Dermis microvascular lymphatic vessel endothelial cell (primary cell): ENCODE data around the gene TAF10. TPM values are rescaled to one million over a fixed set of nuclear protein-coding genes. Genes with fewer than 3 reads are reported as not detected.
A peak's percentile ranks its signal among the peaks of the same experiment; 100 is the strongest.

Source experiments
- DNase-seq, 2 donors: peaks; one replicate each; pipeline versions ENCODE4 v3.0.0 to v3.0.0-alpha.2; 2010; ENCODE audit warnings: low read depth in 2 of 2
- total RNA-seq: library from RNA; depleted of rRNA; stranded (reverse); fragments of >200 nt; gene quantifications from 2 replicates; pipeline ENCODE4 v1.2.1, GENCODE V29; 2014

TAF10 gene
- total RNA-seq, 1 donor from 2014 or later = 25.2 TPM

DNA sequence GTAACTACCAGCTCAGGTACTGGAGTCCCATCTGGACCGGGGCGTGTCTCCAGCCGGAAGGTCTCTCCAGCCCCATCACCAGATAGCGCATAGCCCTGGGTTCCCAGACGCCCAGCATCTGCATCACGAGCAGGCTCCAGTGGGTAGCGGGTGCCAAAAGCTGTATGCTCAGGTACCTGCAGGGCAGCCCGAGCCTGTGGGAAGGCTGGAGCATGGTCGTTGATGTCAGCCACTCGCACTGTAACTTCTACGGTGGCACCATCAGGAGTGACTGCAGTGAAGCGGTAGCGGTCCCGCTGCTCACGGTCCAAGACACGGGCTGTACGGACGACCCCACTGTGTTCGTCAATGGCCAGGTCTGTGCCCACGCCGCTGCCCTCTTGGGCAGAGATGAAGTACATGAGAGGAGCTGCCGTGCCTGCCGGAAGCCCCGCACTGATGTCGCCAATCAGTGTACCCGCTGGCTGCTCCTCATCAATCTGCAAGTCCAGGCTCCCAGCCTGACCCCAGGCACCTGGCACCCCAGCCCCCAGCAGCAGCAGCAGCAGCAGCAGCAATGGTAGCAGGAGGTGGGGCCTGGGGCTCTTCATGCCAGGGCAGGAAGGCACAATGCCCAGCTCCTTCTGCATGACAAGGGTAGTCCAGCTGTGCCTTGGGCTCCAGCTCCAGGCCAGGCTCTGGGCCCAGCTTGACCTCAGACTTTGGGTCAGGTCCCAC is 29.1 kb upstream of the TAF10 start:
- DNase-seq = no peak

- no peak for DNase-seq
Observed at GRCh38 chr11:6640036-6640984, 28.3 kb upstream of the TAF10 start.

DNA sequence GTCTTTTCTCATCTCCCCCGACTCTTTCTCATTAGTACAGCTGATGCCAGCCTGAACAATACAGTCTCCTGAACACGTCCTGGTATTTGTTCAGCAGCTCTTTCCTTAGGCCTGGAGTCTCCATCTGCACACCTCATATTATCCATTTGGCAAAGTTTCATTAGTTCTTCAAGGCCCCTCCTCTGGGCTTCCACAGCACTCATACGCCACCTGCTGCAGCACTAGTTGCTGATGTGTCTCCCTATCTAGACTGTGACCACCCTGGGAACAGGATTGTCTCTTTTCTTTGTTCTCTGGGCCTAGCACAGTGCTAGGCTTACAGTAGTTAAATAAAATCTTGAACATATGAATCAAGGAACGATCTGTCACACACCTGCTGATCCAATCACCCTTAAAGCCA is 26.4 kb upstream of the TAF10 start:
- no peak for DNase-seq

- DNase-seq = no peak
Observed at GRCh38 chr11:6637871-6638270, 25.9 kb upstream of the TAF10 start.

- DNase-seq = no peak
Observed at GRCh38 chr11:6636480-6636879, 24.5 kb upstream of the TAF10 start.

DNA sequence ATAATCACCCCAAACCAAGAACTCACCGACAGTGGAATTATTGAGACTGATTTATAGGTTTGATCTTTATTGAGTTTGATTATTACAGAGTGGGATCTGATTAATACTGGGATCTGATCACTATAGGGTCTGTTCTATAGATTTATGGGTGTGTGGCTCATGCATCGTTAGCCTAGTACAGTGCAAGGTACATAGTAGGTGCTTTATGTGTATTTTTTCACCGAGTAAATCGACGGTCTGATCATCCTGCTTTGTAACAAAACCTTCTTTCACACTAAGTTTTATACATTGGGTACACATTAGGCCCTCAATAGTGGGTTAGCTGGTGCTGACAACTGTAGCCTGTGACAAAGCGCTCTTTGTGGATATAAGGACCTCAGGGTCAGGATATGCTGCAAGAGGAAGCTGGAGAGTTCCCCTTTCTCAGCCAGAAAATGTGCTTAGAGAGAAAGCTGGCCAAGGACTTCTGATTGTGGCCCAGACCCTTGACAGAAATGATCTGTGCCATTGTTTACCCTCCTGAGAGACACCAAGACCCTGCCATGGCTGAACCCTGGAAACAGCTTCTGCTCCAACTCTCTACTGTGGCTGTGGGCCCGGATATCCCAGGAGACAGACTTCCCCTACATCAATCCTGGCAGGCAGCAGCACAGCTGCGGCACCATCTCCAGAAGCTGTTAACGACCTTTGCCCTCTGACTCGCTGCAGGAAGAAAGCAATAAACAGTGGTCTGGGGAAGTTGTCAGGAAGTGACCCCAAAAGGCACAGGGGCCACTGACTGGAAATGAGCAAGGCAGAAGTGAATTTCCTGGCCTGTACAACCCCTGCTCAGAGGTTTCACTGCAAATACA is 23.3 kb upstream of the TAF10 start:
- peak; percentile 83 to 95 for DNase-seq

DNA sequence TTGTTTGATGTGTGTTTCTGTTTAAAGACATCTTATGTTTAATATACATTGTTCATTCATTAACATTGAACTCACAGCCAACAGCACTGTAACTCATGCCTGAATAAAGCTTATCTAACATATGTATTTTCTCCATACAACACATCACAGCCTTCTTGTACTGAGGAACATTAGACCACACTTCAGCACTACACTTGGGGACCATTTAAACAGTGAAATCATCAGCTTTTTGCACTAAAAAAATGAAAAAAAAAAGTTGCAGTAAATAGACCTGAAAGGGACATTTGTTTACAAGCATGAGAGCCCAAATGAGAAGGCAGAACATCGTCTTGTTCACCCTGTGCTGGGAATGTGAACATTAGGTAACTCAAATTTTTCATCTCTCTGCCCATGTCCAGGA is 22.5 kb upstream of the TAF10 start:
- no peak for DNase-seq

DNA sequence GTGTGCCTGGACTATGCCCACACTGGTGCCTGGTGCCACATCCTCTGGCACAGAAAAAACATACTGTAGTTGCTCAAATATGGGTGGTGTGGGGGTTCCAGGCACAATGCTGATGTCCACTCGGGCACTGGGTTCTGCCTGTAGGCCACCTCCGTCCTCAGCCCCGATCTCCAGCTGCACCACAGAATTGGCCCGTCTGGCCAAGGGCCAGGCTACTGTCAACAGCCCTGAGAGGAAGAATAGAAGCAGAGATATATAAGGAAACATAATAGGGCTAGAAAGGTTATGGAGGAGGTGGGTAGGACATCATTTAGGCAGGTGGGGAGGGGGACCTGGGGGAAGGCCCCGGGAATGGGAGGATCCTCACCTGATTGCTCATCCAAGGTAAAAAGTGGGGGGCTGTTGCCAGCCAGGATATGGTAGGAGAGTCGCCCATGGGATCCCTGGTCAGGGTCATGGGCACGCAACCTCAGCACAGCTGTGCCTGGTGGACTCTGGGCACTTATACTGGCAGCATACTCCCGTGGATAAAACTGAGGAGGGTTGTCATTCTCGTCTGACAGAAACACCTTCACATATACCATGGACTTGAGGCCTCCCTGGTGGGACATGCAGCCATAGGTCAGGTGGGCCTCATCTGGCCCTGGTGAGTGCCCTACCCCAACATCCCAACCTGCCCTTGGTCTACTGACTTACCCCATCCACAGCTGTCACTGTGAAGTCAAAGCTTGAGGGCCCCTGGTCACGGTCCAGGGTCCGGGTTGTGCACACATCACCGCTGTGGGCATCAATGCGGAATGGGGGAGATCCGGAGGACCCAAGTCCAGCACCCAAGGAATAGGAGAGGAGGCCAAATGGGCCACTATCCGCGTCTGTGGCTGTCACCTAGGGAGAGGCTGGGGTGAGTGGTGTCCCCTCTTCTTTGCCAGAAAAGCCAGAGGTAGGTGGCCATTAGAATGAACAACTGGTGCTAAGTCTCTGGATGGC is 21.7 kb upstream of the TAF10 start:
- no peak for DNase-seq

GRCh38 chr11:6632116-6633073 is 20.4 kb upstream of the TAF10 start:
- no peak for DNase-seq

DNA sequence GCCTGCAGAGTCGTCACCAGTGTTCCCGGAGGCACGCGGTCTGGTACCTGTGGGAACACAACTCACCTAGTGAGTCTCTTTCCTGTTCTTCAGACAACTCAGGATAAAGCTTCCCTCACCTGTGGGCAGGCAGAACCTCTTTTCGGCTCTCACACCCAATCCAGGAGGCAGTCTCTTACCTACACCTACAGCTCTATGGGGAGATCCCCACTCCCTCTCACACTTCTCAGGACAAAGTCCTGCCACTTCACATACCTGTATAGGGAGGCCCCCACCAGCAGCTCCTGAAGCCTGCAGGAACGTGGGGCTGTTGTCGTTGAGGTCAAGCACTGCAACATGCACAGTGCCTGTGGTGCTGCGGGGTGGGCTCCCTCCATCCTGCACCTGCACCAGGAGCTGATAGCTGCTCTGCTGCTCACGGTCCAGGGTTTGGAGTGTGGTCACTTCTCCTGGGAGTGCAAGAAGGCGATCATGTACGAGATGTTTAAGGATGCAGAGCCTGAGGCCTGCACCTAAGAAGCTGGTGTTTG is 19.4 kb upstream of the TAF10 start:
- DNase-seq = no peak

DNA sequence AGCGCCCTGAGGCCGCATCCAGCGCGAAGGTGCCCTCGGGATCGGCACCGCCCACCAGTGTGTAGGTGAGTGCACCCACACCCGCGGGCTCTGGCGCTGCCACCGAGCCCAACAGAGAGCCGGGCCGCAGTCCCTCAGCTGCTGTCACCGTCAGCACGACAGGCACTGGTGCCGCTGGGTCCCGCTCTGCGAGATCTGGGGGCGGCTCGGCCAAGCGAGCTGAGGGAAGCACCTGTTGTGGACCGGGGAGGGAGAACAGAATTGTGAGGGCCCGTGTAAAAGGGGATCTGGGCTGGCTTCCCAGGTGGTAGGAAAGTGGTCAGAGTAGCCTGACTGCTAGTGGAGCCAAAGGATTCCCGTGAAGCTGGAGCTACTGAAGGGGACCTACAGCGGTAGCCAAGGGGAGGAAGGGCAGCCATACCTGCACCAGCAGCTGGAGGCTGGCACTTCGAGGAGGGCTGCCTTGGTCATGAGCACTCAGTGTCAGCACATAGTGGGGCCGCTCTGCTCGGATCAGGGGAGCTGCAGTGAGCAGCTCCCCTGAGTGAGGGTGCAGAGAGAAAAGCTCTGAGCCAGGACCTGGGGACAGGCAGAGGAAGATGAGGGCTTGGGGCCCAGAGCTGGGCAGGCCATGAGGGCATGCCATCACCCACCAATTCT is 18.7 kb upstream of the TAF10 start:
- no peak for DNase-seq

DNA sequence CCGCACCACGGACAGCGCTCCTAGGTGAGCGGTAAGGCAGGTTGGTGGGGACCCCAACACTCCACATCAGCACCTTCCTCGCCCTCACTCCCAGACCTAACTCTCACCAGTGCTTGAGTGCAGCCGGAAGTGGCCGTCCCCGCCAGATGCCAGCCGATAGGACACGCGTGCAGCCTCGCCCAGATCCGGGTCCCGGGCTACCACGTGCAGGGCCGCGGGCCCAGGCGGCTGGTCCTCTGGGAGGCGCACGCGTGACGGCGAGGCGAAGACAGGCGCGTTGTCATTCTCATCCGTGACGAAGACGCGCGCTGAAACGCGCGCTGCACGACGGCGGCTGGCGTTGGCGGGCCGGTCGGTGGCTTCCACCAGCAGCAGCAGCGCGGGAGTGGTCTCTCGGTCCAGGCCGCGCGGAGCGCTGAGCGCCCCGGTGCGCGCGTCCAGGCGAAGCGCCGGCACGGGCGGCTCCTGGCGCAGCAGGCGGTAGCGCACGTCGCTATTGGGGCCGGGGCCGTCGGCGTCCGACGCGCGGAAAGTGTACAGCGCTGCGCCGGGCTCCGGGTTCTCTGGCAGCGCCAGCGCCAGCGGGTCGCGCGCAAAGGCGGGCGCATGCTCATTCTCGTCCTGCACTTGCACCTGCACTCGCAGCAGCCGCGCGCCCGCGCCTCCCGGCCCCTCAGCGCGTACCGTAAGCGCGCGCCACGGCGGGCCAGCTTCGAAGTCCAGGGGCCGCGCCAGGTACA is 18.0 kb upstream of the TAF10 start:
- no peak for DNase-seq

DNA sequence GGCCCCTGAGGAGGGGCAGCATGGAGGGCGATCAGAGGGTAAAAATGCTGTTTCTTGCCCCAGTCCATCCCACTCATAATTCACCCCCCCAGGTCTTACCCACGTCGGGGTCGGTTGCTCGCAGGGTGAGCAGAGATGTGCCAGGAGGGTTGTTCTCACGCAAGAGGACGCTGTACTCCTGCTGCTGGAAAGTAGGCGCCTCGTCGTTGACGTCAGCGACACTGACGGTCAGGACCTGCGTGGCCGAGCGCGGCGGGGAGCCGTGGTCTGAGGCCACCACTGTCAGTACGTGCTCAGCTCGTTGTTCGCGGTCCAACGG is 17.5 kb upstream of the TAF10 start:
- DNase-seq = no peak

- DNase-seq = no peak
Observed at GRCh38 chr11:6628526-6628925, 16.5 kb upstream of the TAF10 start.

DNA sequence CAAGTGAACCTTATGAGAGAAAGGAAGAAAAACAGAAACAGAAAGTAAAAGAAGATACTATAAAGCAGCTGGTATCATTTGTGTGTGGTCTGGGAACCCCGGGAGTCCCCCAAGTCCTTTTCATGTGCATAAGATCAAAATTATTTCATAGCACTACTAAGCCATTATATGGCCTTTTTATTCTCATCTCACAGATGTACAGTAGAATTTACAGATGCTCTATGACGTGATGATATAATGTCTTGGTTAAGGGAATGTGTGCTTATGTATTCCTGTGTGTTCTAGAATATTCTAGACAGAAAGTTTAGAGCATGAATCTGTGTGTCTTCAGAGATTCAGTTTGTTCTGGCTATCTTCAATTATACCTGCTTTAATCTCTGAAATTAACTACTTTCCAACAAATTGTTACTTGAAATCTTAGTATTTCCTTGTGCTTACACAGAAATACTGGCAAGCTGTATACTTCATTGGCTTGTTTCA is 15.8 kb upstream of the TAF10 start:
- DNase-seq = no peak

GRCh38 chr11:6626971-6627761 is 15.2 kb upstream of the TAF10 start:
- no peak for DNase-seq

GRCh38 chr11:6625832-6626420 is 13.9 kb upstream of the TAF10 start:
- no peak for DNase-seq
